ENCODE measurements around the gene ACTN4.

ACTN4 gene

GRCh38 chr19:38712161-38712748 lies 64.8 kb downstream of the ACTN4 start:
- DNase-seq: no peak

- no peak for DNase-seq
These were observed 65.8 kb downstream of the ACTN4 start for GRCh38 chr19:38713227-38713649.

GRCh38 chr19:38713865-38714264 lies 66.4 kb downstream of the ACTN4 start:
- no peak for DNase-seq

- no peak for DNase-seq
These were observed 66.9 kb downstream of the ACTN4 start for GRCh38 chr19:38714354-38714778.

- DNase-seq: no peak
These were observed 68.1 kb downstream of the ACTN4 start for GRCh38 chr19:38715555-38715954.

- no peak for DNase-seq
These were observed 69.6 kb downstream of the ACTN4 start for GRCh38 chr19:38717051-38717450.

GRCh38 chr19:38717855-38718254 lies 70.4 kb downstream of the ACTN4 start:
- no peak for DNase-seq

GRCh38 chr19:38718747-38719543 lies 71.5 kb downstream of the ACTN4 start:
- no peak for DNase-seq

- no peak for DNase-seq
These were observed 72.5 kb downstream of the ACTN4 start for GRCh38 chr19:38719761-38720558.

GRCh38 chr19:38720559-38721236 lies 73.2 kb downstream of the ACTN4 start:
- no peak for DNase-seq

GRCh38 chr19:38721496-38721895 lies 74.0 kb downstream of the ACTN4 start:
- no peak for DNase-seq

- no peak for DNase-seq
These were observed 74.7 kb downstream of the ACTN4 start for GRCh38 chr19:38721979-38722773.

- DNase-seq: no peak
These were observed 75.6 kb downstream of the ACTN4 start for GRCh38 chr19:38722947-38723605.

GRCh38 chr19:38723606-38723965 lies 76.1 kb downstream of the ACTN4 start:
- DNase-seq: no peak

GRCh38 chr19:38723990-38724854 lies 76.8 kb downstream of the ACTN4 start:
- DNase-seq: no peak

- DNase-seq: no peak
These were observed 78.2 kb downstream of the ACTN4 start for GRCh38 chr19:38725469-38726283.

- no peak for DNase-seq
These were observed 78.8 kb downstream of the ACTN4 start for GRCh38 chr19:38726284-38726673.

- peak; percentile 53 for DNase-seq
These were observed 79.4 kb downstream of the ACTN4 start for GRCh38 chr19:38726761-38727301.

- no peak for DNase-seq
These were observed 79.9 kb downstream of the ACTN4 start for GRCh38 chr19:38727306-38727867.
